IPS-NIHi7 (cell line): ENCODE results near the gene PTPRG.

ENCODE experiments used
- DNase-seq: peaks from one replicate; pipeline ENCODE4 v3.0.0; 2012; ENCODE audit warnings: mixed read lengths; ENCODE audit errors: extremely low spot score

PTPRG gene

GRCh38 chr3:61894988-61895935 lies 333.9 kb downstream of the PTPRG start:
- peak; percentile 44 for DNase-seq

GRCh38 chr3:61896251-61896650 lies 334.9 kb downstream of the PTPRG start:
- DNase-seq: no peak

DNA sequence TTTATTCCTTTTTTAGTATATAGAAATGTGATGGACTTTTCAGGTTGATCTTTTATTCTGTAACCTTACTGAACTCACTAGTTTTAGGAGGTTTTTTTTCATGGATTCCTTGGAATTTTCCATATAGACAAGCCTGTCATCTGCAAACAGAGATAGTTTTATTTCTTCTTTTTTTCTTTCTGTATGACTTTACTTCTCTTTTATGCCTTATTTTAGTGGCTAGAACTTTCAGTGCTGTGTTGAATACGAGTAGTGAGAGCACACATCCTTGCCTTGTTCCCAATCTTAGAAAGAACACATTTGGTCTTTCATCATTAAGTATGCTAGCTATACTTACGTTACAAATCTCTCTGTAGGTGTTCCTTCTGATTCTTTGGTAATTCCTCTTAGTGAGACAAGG lies 336.5 kb downstream of the PTPRG start:
- DNase-seq: no peak

DNA sequence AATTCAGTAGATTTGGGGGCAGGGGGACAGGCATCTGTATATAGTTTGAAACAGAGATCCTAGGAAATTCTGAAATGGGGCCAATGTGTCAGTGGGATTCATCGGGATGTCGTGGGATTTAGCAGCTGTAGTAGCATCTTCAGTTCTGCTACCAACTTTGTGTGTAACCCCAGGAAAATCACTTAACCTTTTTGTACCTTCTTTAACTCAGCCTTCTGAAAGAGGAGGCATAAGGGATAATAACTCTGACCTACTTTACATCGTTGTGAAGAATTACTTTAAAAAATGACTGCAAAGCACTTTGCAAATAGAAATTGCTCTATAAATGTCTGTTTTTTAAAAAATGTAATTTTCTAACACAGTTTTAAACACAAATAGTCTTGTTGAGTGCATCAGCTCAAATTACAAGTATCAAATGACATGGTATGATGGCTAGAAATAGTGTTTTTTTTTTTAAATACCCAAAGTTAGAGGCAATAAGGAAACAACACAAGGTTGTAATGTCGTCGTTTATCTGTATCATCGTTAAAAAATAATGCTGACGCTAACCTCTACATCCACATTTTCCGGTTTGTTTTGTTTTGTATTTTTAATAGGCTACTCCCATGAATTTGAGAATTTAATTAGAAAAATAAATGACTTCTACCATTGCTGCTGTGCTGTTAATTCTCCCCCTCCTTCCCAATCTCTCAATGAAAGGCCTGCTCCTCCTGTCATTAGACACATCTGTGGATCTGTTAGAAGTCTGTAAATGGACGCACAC lies 338.5 kb downstream of the PTPRG start:
- DNase-seq: no peak

- DNase-seq: no peak
These were observed 340.1 kb downstream of the PTPRG start for GRCh38 chr3:61901496-61901895.

DNA sequence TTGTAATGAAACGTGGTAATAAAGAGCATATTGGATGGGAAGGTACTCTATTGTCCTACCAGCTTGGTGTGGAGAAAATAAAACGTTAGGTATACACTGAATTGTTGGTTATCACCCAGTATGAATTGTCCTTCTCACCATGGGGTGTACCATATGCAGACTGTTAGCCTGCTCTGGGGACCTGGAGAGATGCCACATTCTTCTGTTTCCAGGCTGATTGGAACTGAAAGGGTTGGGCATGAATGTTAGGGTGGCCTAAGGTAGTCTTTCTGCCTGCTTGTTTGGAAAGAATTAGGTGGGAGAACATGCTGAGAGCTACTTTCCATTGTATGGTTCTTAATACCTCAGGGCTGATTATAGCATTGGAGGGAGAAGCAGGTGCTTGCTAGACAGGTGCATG lies 340.6 kb downstream of the PTPRG start:
- DNase-seq: no peak

- DNase-seq: no peak
These were observed 341.7 kb downstream of the PTPRG start for GRCh38 chr3:61903074-61903473.

GRCh38 chr3:61903931-61904657 lies 342.7 kb downstream of the PTPRG start:
- no peak for DNase-seq

- DNase-seq: no peak
These were observed 345.9 kb downstream of the PTPRG start for GRCh38 chr3:61907210-61907795.

DNA sequence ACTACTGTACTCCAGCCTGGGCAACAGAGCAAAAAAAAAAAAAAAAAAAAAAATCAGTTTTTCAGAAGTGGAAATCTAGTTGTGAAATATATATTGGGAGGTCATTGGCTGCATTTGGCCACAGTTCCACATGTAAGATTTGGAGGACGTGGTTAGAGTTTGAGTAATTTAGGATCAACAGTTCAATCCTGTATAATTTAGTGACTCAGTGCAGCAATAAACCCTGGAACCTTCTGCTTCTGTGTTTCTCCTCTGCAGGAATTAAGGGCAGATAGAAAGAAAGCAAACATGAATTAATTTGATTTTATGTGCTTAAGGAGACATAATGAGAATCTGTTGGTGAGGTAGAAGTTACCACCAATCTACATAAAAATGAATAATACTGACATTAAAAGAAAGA lies 347.0 kb downstream of the PTPRG start:
- no peak for DNase-seq

- DNase-seq: no peak
These were observed 349.4 kb downstream of the PTPRG start for GRCh38 chr3:61910732-61911131.

DNA sequence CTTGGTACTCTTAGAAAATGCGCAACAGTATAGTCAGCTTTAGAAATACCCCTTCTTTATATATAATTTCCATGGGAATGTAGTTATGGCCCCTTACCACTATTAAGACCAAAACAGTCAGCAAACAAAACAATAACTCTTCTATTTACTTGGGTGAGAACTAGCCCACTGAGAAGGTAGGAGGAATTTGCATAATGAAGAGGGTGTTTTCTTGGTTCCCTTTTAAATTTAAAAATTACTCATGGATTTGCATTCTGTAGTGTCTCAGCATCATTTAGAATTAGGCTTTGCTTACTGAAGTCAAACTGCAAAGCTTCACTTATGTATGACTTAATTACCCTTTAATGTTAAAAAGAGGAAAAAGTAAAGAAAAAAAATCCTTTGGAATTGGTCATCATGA lies 350.8 kb downstream of the PTPRG start:
- no peak for DNase-seq

GRCh38 chr3:61913701-61914100 lies 352.3 kb downstream of the PTPRG start:
- no peak for DNase-seq

DNA sequence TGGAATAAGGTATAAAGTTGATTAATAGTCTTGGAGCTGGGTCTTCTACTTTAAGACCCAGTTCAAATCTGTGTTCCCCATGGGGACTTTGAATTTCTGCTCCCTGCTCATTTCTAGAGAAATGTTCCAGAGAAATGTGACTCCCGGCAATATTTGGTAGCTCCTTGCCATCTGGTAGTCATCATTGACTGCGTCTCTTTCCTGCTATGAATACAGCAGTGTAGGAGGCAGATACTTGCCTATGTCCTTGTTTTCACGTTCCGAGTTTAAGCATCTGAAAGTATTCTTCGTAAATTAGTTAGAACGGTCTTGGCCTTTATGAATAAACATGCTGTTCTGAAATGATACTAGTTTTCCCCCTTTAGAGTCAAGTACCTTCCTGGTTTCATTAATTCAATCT lies 352.9 kb downstream of the PTPRG start:
- DNase-seq: no peak

DNA sequence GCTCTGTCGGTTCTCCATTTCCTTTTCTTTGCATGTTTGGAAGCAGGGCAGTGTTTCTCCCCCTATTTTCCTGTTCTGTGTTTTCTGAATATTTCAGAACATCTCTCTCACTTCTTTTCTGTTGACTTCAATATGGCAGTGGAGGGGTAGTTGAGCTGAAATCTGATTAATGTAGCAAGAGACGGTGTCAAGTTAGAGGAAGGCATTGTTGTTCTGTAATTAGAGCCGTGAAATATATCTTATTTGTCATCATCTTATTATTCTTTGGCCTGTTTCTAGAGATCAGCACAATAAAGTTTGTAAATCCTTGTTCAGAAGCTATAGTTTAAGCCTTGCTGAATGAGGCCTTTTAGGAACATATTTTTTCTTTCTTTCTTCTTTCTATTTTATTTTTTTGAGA lies 353.9 kb downstream of the PTPRG start:
- DNase-seq: no peak

GRCh38 chr3:61919371-61919770 lies 358.0 kb downstream of the PTPRG start:
- DNase-seq: peak; percentile 51

GRCh38 chr3:61922118-61922517 lies 360.7 kb downstream of the PTPRG start:
- DNase-seq: no peak

DNA sequence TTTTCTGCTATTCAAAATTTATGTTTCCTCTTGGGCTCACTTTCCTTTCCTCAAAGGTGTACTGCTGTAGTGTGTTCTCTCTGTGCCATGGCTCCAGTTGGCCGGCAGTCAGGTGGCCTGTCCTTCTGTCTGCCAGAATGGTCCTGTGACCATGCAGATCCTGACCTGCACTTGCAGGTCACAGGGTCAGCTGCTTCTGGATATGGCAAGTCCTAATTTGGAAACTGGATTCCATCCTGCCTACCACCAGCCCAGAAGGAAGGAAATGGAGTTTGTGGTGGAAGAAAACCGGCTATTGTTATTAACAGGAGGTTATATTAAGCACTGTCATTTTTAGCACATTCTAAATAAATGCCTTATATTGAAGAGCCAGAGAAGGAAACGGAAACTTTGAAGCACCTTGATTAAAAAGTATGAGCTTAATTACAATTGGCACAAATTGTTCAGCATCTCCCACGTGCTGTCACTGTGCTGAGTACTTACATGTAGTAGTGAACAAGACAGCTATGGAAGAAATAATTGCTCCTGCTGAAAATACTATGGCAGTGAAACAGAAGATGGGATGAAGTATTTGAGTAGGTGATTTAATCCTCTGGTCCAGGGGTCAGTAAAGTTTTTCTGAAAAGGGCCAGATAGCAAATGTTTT lies 362.8 kb downstream of the PTPRG start:
- DNase-seq: no peak

- DNase-seq: no peak
These were observed 363.6 kb downstream of the PTPRG start for GRCh38 chr3:61924991-61925390.

GRCh38 chr3:61925721-61926120 lies 364.4 kb downstream of the PTPRG start:
- DNase-seq: no peak

- DNase-seq: no peak
These were observed 365.6 kb downstream of the PTPRG start for GRCh38 chr3:61926923-61927322.
